Measurements from ENCODE around the gene EFEMP1.
"Not testable (repeated sequence)": the region's sequence is repeated elsewhere in the genome, so short reads cannot be mapped to it uniquely, and the experiment has no call there.

EFEMP1 gene

DNA sequence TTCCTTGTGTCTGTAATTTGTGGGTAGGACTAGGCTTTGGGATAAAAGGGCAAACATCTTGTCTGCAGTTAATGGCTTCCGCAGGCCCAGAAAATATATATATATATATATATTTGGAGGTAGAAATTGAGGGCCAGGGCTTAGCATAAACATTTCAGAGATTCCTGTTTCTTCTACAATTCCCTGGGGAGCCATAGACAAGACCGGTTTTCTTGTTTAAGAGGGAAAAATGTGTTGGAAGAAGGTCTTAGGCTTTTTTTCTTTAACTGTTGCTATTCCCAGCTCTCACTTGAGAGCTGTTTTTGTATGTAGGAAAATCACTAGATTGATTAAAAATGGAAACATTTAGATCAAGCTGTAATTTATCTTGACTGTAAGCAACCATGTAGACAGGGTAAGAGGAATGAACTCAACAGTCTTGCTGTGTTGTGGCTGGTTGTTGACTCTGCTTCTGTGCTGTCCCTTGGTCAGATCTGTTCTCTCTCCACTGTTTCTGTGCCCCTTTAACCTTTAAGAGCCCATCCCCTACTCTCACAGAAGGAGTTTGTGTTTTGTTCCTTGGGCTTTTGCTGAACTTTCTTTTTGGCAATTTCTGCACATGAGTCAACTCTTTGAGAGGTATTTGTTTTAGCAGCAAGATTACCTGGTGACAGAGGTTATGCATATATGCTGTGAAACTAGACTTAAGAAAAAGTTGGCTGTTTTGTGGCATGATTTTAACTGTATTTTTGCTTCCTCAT, 58.3 kb downstream of the EFEMP1 start:
- DNase-seq (ENCODE audit: low read depth) = no peak

DNA sequence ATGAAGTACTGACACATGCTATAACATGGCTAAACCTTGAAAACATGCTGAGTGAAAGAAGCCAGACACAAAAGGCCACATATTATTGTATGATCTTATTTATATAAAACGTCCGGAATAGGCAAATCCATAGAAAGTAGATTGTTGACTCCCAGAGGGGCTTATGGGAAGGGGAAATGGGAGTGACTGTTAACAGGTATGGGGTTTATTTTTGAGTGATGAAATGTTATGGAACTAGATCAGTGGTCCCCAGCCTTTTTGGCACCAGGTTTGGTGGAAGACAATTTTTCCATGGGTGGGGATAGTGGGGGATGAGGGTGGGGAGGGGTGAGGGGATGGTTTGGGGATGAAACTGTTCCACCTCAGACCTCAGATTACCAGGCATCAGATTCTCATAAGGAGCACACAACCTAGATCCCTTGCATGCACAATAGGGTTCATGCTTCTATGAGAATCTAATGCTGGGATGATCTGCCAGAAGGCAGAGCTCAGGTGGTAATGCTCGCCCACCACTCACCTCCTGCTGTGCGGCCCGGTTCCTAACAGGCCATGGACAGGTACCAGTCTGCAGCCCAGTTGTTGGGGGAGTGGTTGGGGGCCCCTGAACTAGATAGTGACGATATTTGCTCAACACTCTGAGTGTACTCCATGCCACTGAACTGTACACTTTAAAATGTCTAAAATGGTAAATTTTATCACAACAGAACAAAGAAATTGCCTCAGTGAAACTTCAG, 59.1 kb downstream of the EFEMP1 start:
- DNase-seq (ENCODE audit: low read depth) = no peak

DNA sequence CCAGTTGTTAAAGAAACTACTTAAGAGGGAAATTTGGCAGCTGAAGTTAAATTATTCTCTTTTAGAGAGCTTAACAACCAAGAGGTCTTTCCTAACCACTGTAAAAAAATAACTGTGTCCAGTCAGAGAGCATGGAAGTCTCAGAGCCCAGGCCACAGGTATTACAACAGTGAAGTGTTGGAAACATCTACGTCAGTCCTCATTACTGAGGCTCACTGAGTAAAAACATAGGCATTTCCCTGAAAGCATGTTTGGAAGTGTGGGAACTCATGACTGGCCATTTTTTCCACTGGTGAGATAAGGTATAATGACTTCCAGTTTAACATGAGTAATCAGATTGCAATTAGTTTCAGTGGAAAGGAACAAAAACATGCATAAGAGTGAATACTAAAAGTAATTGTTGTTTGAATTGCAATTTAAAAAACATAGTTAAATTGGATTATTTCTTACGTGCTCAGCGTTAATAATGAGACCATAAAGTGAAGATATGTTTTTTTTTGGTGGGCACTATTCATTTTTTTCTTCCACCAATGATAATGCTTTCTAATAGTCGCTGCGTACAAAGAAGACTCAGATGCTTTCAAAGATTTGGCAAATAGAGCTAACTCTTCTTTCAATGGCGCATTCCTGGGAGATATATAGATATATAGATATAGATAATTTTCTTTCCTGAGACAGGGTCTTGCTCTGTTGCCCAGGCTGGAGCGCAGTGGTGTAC, 60.8 kb downstream of the EFEMP1 start:
- no peak for DNase-seq (ENCODE audit: low read depth)

DNA sequence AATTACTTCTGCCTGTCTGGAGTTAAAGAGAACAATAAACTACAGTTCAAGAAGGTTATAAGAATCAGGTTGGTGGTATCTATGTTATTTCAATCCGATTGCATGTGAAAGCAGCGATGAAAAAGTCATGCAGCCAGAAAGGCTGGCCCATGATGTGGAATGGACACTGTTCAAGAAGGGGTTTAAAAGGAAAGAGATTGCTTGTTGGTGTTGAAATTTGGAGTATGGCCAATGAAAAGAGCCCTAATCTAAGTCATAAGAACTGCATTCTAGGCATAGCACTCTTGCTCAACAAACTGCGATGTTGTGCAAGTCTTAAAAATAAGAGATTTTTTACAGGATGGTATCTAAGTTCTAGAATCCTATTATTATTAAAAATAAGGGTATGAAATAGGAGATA, 61.3 kb downstream of the EFEMP1 start:
- DNase-seq (ENCODE audit: low read depth) = no peak

DNA sequence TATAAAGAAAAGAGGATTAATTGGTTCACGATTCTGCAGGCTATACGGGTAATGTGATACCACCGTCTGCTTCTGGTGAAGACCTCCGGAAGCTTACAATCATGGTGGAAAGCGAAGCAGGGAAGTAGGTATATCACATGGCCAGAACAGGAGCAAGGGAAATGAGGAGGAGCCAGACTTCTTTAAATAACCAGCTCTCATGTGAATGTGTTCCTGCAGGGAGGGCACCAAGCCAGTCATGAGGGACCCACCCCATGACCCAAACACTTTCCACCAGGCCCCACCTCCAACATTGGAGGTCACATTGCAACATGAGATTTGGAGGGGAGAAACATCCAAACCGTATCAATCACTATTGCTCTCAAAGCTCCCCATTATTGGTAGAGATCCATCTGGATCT, 61.8 kb downstream of the EFEMP1 start:
- DNase-seq (ENCODE audit: low read depth) = no peak

DNA sequence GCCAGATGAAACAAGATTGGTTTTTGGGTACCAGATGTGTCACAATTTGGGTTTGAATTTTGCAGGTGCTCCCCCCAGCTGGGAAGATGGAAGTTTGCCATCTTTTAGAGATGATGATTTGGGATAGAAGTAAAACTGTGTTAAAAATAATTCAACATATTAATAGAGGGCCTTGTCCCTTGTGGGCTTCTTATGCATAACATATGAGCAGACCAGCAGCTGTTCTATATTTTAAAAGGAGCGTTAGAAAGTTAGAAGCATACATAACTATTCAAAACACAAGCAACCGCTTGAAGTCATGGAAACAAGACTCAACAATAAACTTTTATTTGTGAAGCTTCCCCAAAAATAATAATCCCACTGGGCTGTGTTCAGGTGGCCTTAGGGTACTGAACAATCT, 62.8 kb downstream of the EFEMP1 start:
- DNase-seq (ENCODE audit: low read depth) = no peak

DNA sequence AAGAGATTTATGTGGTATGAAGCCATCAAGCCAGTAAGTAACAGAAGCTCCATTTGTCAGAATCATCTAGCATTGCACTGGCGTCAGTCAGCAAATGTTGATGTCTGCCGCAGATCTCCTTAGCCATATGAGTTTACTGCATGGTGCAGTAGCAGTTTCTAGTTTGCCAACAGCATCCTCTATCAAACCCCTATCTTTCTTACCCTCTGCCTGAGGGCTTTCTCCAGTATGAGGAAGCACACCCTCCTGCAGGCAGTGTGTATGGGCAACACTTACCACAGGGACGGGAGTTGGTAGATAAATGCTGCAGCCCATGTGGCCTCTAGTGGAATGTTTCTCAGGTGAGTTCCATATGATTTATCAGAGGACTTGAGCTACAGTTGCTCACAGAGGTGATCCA, 63.7 kb downstream of the EFEMP1 start:
- DNase-seq (ENCODE audit: low read depth) = no peak

DNA sequence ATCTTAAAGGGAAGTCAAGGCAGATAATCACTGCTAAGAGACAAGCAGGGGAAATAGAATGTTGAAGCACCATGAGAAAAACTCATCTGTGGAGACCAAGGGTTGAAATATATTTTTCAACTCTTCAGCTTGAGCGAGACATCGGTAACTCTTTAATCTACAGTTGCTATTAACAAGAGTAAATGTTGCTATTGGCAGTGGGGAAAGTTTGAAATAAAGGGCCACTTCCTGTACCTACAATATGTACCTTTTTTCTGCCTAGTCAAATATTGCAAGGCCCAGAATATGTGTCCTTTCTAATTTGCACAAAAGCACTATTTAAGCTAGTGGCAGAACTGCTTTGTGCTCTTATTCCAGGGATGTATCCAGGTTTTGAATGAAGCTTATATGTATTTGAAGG, 65.8 kb downstream of the EFEMP1 start:
- DNase-seq (ENCODE audit: low read depth) = no peak

DNA sequence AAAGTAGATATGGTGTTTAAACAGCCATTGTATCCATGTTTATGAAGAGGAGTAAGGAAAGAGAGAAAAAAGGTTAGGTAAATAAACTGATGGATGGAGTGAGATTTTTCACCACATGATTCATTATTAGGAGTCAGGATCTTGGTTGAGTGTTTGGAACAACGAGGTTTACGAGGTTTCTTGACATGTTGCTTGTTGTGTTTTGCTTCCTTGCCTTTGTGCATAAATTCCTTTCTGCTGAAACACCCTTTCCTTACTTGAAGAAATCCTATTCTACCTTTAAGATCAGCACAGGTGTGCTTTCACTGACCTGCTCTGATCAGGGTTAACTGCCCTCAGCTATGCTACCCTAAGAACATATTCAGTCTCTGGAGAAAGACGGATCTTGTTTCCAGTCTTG, 66.6 kb downstream of the EFEMP1 start:
- no peak for DNase-seq (ENCODE audit: low read depth)

DNA sequence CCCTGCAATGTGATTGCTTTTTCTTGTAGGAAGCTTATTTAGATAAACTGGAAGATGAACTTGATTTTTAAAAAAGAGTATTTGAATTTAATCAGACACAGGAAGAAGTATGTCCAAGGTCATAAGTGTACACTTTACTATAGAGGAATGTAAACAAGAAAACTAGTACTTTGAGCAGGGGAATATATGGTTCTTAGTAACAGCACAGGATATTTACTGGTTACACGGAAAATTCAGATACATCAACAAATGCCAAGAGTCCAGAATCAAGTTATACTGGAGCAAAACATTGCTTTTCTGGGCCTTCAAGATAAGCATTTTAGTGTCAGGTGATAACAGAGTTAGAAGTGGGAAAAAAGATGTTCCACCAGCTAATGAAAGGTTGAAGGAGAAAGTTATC, 75.5 kb downstream of the EFEMP1 start:
- DNase-seq (ENCODE audit: low read depth) = no peak

DNA sequence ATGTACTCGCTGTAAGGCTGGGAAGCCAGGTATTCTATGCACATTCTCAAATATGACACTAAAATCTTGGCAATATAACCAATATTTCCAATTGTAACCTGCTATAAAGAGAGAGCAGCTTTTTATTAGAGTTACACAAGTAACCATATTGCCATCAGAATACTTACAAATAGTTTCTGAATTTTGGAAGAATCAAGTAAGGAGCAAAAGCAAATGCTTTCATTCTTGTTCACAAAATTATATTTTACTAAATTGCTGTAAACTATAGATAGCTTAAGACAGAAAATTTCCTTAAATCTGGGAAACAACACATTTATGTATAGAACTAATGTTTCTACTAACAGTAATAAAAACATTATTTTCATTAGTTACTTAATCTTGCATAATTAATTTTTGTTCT, 77.2 kb downstream of the EFEMP1 start:
- DNase-seq (ENCODE audit: low read depth) = no peak

DNA sequence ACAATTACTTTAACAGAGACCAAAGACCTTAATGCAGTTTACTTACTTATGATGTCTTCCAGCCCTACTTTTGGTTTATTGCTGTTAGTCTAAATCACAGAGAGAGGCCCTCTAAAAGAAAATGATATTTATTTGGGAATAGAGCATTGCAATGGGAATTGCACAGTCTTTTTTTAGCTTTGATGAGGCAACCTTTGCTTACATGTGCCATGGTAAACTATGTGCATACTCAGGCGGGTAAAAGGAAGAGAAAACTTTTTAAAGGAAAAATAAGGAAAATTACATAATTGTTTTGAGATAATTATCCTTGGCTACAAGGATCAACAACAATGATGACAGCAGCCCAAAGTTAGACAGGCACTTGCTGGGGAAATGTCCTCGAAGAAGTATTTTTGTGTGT, 78.6 kb downstream of the EFEMP1 start:
- no peak for DNase-seq (ENCODE audit: low read depth)

DNA sequence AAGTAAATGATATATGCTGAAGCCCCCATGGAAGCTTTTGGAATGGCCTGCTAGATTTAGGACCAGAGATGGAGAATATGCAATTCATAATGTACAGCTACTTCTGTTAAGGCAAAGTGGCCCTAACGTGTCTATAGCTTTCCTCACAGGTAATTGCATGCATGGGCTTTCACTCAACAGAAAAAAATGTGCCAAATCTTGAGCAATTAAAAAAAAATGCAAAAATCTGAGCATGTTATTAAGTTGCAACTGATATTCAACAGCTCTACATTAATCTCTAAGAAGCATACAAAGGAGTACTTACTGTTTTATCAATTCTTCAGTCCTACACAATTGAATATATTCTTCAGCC, 79.6 kb downstream of the EFEMP1 start:
- DNase-seq (ENCODE audit: low read depth) = no peak

DNA sequence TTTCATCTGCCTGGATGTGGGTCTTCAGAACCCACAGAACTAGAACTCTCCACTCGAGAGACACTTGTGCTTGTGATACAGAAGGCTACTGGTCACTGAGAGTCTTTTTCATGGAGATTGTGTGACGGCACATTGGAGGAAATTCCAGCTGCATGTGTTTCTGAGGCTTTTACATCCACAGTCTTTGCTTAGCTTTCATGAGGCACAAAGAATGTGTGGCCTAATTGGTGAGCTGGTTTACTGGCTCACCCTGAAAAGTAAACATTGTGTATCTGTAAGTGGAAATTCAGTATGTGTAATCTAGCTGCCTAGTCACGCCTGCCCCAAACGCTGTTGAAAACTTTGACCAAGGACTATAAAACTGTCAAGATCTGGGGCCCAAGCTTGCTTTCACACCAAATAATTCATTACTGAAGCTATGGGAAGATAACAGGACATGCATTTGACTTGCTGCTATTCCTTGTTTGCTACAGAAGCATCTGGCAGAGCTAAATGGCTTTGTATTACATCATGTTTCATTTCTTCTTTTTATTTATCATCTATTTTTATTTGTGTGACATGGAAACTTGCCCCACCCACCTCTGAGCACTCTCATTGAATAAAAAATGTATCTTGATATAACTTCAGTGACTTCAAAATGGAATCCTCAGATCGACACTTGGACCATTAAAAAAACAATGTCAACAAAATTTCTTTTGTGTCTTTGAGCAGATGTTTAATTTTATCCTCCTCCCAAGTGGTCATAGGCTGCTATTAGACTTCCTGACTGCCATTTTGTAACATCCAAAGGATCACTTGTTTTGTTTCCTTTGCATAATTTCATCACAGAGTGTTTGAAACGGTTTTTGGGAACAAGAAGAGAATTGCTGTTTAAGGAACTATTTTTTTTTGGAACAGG, 80.2 kb downstream of the EFEMP1 start:
- no peak for DNase-seq (ENCODE audit: low read depth)

DNA sequence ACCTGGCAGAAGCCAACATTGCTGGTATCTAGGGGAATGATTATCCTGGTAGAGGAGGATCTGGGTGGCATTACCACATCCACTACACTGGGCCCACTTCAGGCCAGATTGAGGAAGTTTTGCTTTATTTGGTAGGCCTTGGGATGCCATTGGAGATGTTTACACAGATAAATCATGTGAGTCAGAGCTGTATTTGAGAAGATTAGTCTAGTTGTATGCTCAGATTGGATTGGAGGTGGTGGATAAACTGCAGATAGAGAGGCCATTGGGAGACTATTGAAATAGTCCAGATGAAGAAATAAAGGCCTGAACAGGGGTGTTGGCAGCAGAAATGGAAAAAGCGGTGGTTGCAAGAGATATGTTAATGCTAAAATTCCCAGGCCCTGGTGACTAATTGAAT, 81.5 kb downstream of the EFEMP1 start:
- no peak for DNase-seq (ENCODE audit: low read depth)

DNA sequence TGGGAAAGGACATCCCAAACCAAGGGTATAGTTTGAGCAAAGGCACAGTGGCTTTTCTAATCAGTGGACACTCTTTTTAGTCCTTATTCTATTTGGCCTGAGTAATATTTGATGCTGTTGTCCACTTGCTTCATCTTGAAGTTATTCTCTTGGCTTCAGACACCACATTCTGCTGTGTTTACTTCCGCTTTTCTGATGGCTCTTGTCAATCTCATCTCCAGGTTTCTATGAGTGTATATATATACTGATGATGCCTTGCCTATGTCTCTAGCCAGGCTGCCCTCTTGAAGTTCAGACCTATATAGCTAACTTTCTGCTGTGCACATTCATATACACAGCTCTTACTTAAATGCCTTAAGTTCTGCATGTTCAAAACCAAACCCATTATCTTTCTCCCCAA, 83.1 kb downstream of the EFEMP1 start:
- DNase-seq (ENCODE audit: low read depth) = no peak

DNA sequence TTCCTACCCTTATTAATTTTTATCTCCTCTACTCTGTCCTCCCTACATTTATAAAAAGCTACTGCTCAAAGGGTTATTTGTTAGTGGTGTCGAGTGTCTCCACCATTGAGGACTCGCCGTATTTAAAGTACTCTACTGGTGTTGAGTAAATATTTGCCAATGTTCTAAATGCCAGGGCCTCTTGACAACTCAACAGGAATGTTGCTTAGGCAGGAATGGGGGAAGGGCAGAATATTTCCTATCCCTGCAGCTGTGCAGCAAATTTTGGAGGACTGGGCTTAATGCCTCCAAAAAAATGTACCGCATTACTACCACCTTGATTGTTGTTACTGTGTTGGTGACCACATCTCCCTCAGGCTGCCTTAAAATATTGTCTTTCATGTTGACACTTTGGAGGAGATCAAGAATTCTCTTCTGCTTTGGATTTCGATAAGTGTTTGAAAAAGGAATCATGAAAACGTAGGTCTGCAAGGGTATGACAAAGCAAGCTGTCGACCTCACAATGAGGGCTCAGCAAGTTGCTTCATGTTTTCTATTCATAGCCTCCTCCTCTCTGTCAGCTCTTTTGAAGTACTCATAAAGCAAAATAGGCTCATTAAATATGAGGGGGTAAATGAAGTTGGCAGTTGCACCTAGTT, 84.3 kb downstream of the EFEMP1 start:
- no peak for DNase-seq (ENCODE audit: low read depth)

DNA sequence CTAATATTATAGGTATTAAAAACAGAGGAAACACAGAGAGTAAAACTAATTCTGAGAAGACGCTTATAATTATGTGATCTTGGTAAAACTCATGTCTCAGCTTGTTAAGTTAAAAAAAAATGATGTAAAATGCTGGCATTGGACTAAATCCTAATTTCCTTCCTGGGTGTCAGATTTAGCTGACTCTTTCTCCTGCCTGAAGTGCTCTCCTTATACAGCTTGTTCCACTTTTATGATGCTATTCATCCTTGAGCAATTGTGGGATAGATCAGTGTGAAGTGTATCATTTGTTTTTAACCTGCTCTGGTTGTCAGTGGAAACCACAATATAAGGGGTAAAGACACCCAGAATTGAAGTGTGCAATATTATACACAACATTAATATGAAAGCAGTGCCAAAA, 84.9 kb downstream of the EFEMP1 start:
- DNase-seq (ENCODE audit: low read depth) = no peak

DNA sequence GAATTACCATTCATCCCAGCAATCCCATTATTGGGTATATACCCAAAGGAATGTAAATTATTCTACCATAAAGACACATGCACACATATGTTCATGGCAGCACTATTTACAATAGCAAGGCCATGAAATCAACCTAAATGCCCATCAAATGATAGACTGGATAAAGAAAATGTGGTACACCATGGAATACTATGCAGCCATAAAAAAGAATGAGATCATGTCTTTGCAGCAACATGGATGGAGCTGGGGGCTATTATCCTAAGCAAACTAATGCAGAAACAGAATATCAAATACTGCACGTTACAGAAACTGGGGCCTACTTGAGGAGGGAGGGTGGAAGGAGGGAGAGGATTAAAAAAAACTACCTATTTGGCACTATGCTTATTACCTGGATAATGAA, 85.5 kb downstream of the EFEMP1 start:
- not testable (repeated sequence) for DNase-seq (ENCODE audit: low read depth)

DNA sequence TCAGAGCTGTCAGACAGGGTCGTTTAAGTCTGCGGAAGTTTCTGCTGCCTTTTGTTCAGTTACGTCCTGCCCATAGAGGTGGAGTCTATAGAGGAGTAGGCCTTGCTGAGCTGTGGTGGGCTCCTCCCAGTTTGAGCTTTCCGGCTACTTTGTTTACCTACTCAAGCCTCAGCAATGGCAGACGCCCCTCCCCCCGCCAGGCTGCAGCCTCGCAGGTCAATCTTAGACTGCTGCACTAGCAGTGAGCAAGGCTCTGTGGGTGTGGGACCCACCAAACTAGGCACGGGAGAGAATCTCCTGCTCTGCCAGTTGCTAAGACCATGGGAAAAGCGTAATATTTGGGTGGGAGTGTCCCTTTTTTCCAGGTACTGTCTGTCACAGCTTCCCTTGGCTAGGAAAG, 86.5 kb downstream of the EFEMP1 start:
- no peak for DNase-seq (ENCODE audit: low read depth)

DNA sequence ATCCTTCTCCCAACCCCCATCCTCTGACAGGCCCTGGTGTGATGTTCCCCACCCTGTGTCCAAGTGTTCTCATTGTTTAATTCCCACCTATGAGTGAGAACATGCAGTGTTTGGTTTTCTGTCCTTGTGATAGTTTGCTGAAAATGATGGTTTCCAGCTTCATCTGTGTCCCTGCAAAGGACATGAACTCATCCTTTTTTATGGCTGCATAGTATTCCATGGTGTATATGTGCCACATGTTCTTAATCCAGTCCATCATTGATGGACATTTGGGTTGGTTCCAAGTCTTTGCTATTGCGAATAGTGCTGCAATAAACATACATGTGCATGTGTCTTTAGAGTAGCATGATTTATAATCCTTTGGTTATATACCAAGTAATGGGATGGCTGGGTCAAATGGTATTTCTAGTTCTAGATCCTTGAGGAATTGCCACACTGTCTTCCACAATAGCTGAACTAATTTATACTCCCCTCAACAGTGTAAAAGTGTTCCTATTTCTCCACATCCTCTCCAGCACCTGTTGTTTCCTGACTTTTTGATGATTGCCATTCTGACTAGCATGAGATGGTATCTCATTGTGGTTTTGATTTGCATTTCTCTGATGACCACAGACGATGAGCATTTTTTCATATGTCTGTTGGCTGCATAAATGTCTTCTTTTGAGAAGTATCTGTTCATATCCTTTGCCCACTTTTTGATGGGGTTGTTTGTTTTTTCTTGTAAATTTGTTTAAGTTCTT, 91.7 kb downstream of the EFEMP1 start:
- DNase-seq (ENCODE audit: low read depth) = not testable (repeated sequence)
